RWPE1 (cell line): Measurements from ENCODE around the gene TPGS1.

Source experiments
- CTCF ChIA-PET: fragments of 350-600 bp; sonication (Branson Sonifier 250); formaldehyde crosslinking; extraction: SDS; loops from one replicate; lab custom pipeline; 2021; lab: Yijun Ruan, JAX
- POLR2A ChIA-PET: fragments of 400-600 bp; formaldehyde crosslinking; extraction: SDS; loops from one replicate; lab custom pipeline; 2020; ENCODE audit warnings: antibody characterized with exemption; ENCODE audit not compliant: low non-redundant PET; lab: Yijun Ruan, JAX
- DNase-seq: peaks from one replicate; pipeline ENCODE4 v3.0.0; 2012; ENCODE audit warnings: low spot score
- H3K27ac ChIP-seq: fragments of 450-650 bp; 2 replicates; pipeline ENCODE4 v1.5.1; 2017
- CTCF ChIP-seq: fragments of 450-650 bp; conservative IDR thresholded peaks from 2 replicates; pipeline ENCODE4 v1.5.1; 2017; ENCODE audit warnings: low read depth, mild to moderate bottlenecking

Gene TPGS1

GRCh38 chr19:491146-491741 is 16.1 kb upstream of the TPGS1 start:
- CTCF ChIA-PET, result interaction anchor here (0.7 kb wide), 1 partner anchor 19 kb away, joined by 4 read pairs; no protein-coding TSS in a partner anchor
- no peak for DNase-seq
- POLR2A ChIA-PET, result no interaction called here
- H3K27ac ChIP-seq, result peak overlapping the region; percentile 87
- TF ChIP-seq CTCF, result no peak

- no peak for DNase-seq
- POLR2A ChIA-PET, result no interaction called here
- no peak for TF ChIP-seq CTCF
- CTCF ChIA-PET, result no interaction called here
- H3K27ac ChIP-seq, result no peak overlapping the region
Observed at GRCh38 chr19:492091-492531, 15.2 kb upstream of the TPGS1 start.

- no peak for DNase-seq
- CTCF ChIA-PET, result interaction anchor here (0.7 kb wide), 1 partner anchor 17 kb away, joined by 3 read pairs; no protein-coding TSS in a partner anchor
- no peak for TF ChIP-seq CTCF
- no peak overlapping the region for H3K27ac ChIP-seq
- POLR2A ChIA-PET, result no interaction called here
Observed at GRCh38 chr19:493391-494170, 13.7 kb upstream of the TPGS1 start.

GRCh38 chr19:494171-495080 is 12.9 kb upstream of the TPGS1 start:
- ChIA-PET CTCF (interaction anchor here (0.7 to 0.9 kb wide), 2 partner anchors 16 to 36 kb away, joined by 3 read pairs; no protein-coding TSS in a partner anchor), POLR2A (no interaction called here)
- no peak overlapping the region for H3K27ac ChIP-seq
- no peak for DNase-seq
- no peak for TF ChIP-seq CTCF

- ChIA-PET POLR2A (no interaction called here), CTCF (interaction anchor here (0.5 to 1.3 kb wide), 5 partner anchors 11 to 299 kb away, joined by 3 to 9 read pairs (median 3); no protein-coding TSS in a partner anchor)
- no peak for DNase-seq
- no peak for TF ChIP-seq CTCF
- no peak overlapping the region for H3K27ac ChIP-seq
Observed at GRCh38 chr19:495081-495401, 12.3 kb upstream of the TPGS1 start.
